C4-2B (cell line): ENCODE results near the gene DPP6.
"Not testable (repeated sequence)": the region's sequence is repeated elsewhere in the genome, so short reads cannot be mapped to it uniquely, and the experiment has no call there.

Experiments
- ZFX ChIP-seq: fragments of 450-650 bp; IDR thresholded peaks from 2 replicates; pipeline ENCODE4 v1.6.1; 2017
- TF ChIP-seq, protein P1 (sequence below): fragments of 450-650 bp; conservative IDR thresholded peaks from 2 replicates; pipeline ENCODE4 v1.5.1; 2017; ENCODE audit warnings: mild to moderate bottlenecking

DNA sequence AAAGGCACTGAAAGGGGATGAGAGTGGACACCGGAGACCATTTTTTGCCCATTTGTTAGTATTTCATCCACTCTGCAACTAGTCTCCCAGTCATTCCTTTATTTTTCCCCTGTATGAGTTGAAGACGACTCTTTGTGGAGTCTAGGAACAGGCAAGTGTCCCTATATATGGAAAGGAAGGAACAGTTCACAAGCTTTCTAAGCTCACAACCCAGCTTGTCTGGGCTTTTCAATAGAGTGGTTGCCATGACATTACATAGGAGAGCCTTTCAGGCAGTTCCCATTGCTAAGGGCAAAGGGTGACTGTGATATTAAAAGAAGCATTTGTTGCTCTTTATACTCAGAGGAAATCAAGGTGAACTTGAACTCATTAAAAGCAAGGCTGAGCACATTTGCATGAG is 33.8 kb upstream of the DPP6 start:
- TF ChIP-seq, protein P1, sequence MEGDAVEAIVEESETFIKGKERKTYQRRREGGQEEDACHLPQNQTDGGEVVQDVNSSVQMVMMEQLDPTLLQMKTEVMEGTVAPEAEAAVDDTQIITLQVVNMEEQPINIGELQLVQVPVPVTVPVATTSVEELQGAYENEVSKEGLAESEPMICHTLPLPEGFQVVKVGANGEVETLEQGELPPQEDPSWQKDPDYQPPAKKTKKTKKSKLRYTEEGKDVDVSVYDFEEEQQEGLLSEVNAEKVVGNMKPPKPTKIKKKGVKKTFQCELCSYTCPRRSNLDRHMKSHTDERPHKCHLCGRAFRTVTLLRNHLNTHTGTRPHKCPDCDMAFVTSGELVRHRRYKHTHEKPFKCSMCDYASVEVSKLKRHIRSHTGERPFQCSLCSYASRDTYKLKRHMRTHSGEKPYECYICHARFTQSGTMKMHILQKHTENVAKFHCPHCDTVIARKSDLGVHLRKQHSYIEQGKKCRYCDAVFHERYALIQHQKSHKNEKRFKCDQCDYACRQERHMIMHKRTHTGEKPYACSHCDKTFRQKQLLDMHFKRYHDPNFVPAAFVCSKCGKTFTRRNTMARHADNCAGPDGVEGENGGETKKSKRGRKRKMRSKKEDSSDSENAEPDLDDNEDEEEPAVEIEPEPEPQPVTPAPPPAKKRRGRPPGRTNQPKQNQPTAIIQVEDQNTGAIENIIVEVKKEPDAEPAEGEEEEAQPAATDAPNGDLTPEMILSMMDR = not testable (repeated sequence)
- not testable (repeated sequence) for TF ChIP-seq ZFX
